Glutamatergic neuron (in vitro differentiated cells): Measurements from ENCODE around the gene REM2. TPM values are rescaled to one million over a fixed set of nuclear protein-coding genes. Genes with fewer than 3 reads are reported as not detected.

Experiments
- DNase-seq: peaks from one replicate; pipeline ENCODE4 v3.0.0; 2022
- H3K27ac Mint-ChIP-seq: one replicate; pipeline ENCODE4 v1.8.0; 2020; ENCODE audit warnings: mild to moderate bottlenecking, mixed read lengths, inconsistent platforms; ENCODE audit not compliant: unreplicated experiment
- H3K27me3 Mint-ChIP-seq: one replicate; pipeline ENCODE4 v1.8.0; 2020; ENCODE audit warnings: mild to moderate bottlenecking, moderate library complexity, mixed read lengths, inconsistent platforms; ENCODE audit not compliant: unreplicated experiment
- H3K36me3 Mint-ChIP-seq: one replicate; pipeline ENCODE4 v1.8.0; 2020; ENCODE audit warnings: mild to moderate bottlenecking, mixed read lengths, inconsistent platforms; ENCODE audit not compliant: unreplicated experiment
- H3K4me1 Mint-ChIP-seq: one replicate; pipeline ENCODE4 v1.8.0; 2020; ENCODE audit warnings: mild to moderate bottlenecking, low read depth, mixed read lengths, inconsistent platforms; ENCODE audit not compliant: unreplicated experiment
- H3K4me3 Mint-ChIP-seq: one replicate; pipeline ENCODE4 v1.8.0; 2020; ENCODE audit warnings: mild to moderate bottlenecking, mixed read lengths, inconsistent platforms; ENCODE audit not compliant: unreplicated experiment
- H3K9me3 Mint-ChIP-seq: one replicate; pipeline ENCODE4 v1.8.0; 2020; ENCODE audit warnings: mild to moderate bottlenecking, moderate library complexity, mixed read lengths, inconsistent platforms; ENCODE audit not compliant: unreplicated experiment
- CTCF ChIP-seq: fragments of 200-600 bp; sonication (generic); IDR thresholded peaks from one replicate; pipeline ENCODE4 v1.5.0; 2021; ENCODE audit not compliant: partially characterized antibody, unreplicated experiment
- total RNA-seq: library from RNA; stranded (reverse); fragmentation: NEBNext Ultra II Directional; extraction: Animal tissue kit (Norgen Biotek cat#: 25700); gene quantifications from one replicate; pipeline ENCODE4 v1.2.1, GENCODE V29; 2021; ENCODE audit not compliant: unreplicated experiment

The REM2 gene
- total RNA-seq, 1 donor from 2014 or later: 73.2 TPM

GRCh38 chr14:22877000-22877501 is 6.0 kb upstream of the REM2 start:
- Mint-ChIP-seq H3K4me1 (peaks cover 12% of the 10 kb centered on the region), H3K9me3 (peaks cover 7% of the 10 kb centered on the region), H3K4me3 (no peak overlapping the region), H3K36me3 (no peaks in the 10 kb centered on the region), H3K27ac (no peak overlapping the region), H3K27me3 (peaks cover 11% of the 10 kb centered on the region)
- no peak for DNase-seq
- TF ChIP-seq CTCF: peak; percentile 11

DNA sequence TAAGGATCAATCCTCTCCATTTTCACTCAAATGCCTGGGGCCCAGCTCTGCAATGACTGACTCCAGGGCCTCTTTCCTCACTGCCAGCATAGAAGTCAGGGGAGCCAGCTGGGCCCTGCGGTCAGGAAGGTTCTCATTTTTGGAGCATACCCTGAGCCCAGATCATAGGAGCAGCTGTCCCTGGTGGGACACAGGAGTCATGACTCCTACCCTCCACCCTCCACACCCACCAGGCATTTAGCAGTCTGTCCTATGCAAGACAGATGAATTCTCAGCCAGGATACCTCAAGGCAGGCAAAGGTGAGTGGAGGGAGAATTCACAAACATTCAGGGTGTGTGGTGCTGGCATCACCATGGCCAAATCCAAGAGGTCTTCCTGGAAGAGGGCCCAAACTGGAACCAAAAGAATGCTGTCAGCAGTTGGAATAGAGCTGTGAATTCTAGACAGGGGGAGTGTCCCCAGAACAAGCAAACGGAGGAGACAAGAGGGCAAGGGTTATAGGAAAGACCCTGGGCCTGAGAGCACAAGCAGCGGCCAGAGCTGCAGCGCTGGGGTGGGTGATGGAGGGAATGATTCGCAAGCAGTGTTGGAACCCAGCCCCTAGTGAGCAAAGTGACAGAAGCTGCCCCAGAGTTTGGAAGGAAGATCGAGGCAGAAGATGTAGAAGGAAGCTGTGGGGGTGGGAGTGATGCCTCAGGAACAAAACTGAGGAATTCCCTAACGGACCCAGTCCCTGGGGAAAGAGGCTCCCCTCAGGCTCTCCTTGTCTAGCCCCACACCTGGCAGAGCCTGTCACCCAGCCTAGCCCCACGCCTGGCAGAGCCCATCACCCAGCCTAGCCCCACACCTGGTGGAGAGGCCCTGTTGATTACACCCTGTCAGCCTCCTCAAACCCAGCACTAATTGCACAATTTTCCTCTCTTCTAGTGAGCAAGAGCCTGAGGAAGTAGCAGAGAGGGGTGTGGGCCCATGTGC is 4.5 kb upstream of the REM2 start:
- Mint-ChIP-seq H3K4me1 (peaks cover 14% of the 10 kb centered on the region), H3K9me3 (peaks cover 12% of the 10 kb centered on the region), H3K27me3 (peaks cover 18% of the 10 kb centered on the region), H3K27ac (no peak overlapping the region), H3K4me3 (no peak overlapping the region), H3K36me3 (no peaks in the 10 kb centered on the region)
- no peak for DNase-seq
- no peak for TF ChIP-seq CTCF

DNA sequence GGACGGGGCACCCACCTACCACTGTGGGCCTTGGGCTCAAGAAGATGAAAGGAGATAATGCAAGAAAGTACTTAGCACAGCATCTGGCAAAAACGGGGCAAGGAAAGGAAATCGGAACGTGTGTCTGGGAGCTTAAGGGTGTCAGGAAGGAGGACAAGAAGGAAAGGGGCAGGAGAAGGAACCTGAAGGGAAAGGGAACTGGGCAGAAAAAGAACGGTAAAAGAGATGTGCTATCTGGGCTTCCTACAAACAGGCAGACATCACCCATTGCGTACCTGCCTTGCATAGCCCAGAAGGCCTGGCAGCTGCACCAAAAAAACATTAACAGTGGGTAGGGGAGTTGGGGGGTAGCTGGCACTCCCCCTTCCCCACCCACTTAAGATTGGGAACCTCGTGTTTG is 958 bp upstream of the REM2 start:
- TF ChIP-seq CTCF: no peak
- peaks cover 17% of the 10 kb centered on the region for H3K9me3 Mint-ChIP-seq
- no peak for DNase-seq
- peaks cover 32% of the 10 kb centered on the region for H3K27me3 Mint-ChIP-seq
- H3K36me3 Mint-ChIP-seq: peaks cover 4% of the 10 kb centered on the region
- H3K4me3 Mint-ChIP-seq: peak overlapping the region; percentile 47
- peaks cover 39% of the 10 kb centered on the region for H3K4me1 Mint-ChIP-seq
- H3K27ac Mint-ChIP-seq: peak overlapping the region; percentile 100

DNA sequence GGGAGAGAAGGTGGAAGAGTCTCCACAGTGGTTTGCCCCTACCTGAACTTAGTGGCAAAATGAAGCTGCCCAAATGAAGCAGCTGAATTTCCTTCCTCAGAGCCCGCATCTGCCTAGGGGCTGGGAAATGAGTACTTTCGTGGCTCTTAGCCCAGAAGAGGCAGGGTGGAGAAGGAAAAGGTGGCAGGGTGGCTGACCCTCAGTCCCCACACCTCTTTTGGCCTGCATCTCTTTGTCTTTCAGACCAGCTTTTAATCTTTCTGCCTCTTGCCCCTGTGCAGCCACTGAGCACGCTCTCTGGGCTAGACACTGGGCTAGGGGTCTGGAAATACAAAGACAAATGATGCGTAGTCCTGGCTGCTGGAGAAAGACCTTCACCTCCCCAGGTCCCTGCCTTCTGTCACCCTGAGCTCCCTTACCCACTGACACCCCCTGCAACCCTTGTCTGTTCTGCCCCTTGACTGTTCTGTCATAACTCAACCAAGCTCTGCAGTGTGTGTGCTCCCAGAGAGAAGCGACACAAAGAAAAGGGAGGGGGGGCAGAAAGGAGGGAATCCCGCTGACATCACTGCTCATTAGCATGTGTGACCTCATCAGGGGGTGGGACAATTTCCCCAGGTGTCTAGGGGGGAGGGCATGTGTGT is 371 bp upstream of the REM2 start:
- peaks cover 8% of the 10 kb centered on the region for H3K36me3 Mint-ChIP-seq
- no peak for TF ChIP-seq CTCF
- peak; percentile 82 for DNase-seq
- H3K9me3 Mint-ChIP-seq: peaks cover 22% of the 10 kb centered on the region
- peak overlapping the region; percentile 99 for H3K4me3 Mint-ChIP-seq
- peak overlapping the region; percentile 100 for H3K27ac Mint-ChIP-seq
- H3K27me3 Mint-ChIP-seq: peaks cover 36% of the 10 kb centered on the region
- H3K4me1 Mint-ChIP-seq: peaks cover 45% of the 10 kb centered on the region
